ENCODE measurements around the gene CDK19. TPM values are rescaled to one million over a fixed set of nuclear protein-coding genes. Genes with fewer than 3 reads are reported as not detected.

CDK19 gene
- total and polyA plus RNA-seq, 10 of the 15 experiments (the other 5 are each of a cell fraction or from before 2014, with no cell fraction given) = 4.6 to 21.4 (median 12.4) TPM

GRCh38 chr6:110649704-110650103, 165.6 kb downstream of the CDK19 start (continued):
- TF ChIP-seq SMC3 (IDR thresholded peaks at IDR 0.05; ENCODE audit: borderline replicate concordance, low read length) = no peak

- no peak overlapping the region for H2AFZ ChIP-seq (ENCODE audit: control insufficient read depth, low read depth, low read length)
- POLR2A ChIA-PET = no interaction called here
- no peaks in the 10 kb centered on the region for H3K27me3 ChIP-seq (replicated peaks in 1 of 2; ENCODE audit: control insufficient read depth in 2 of 2, insufficient read depth in 2 of 2, low read length in 1 of 2)
- peaks cover 1% of the 10 kb centered on the region; the same call in 1 of the 3 replicates for H3K9me3 ChIP-seq (replicated peaks; ENCODE audit: control insufficient read depth, insufficient read depth, low read length)
- CTCF ChIA-PET = interaction anchor here (1.0 kb wide), 1 partner anchor 32 kb away, joined by 3 read pairs; no protein-coding TSS in a partner anchor
- no peaks in the 10 kb centered on the region for H3K4me1 ChIP-seq (ENCODE audit: control insufficient read depth, insufficient read depth, low read length)
- no peaks in the 10 kb centered on the region for H3K79me2 ChIP-seq (ENCODE audit: control insufficient read depth, insufficient read depth, low read length)
- FAIRE-seq (no peak), DNase-seq (ENCODE audit: low read depth, low spot score) (no peak), ATAC-seq (no peak; the same call in 2 of the 3 replicates)
- no TSS peak for BruUV-seq (replicated peaks)
- in situ Hi-C loops (cut with MboI) = no loop called here
- no peak overlapping the region for H3K27ac ChIP-seq (ENCODE audit: control insufficient read depth, insufficient read depth)
- H3K36me3 ChIP-seq (ENCODE audit: control insufficient read depth in 2 of 2, insufficient read depth in 2 of 2, low read length in 1 of 2) = peaks cover 0 to 4% of the 10 kb centered on the region in 2 experiments; a peak in 2 of 4 replicates
- H3K4me2 ChIP-seq (ENCODE audit: control insufficient read depth, insufficient read depth) = no peak overlapping the region
- intact Hi-C loops (cut with micrococcal nuclease; ENCODE audit: unreplicated experiment) = no loop called here
- 87% methylated on average over 19 of the region's 19 CpGs for WGBS (ENCODE audit: insufficient coverage, insufficient replicate concordance, low lambda C conversion rate, missing lambda C conversion rate)
- RAD21 ChIA-PET (ENCODE audit: unreplicated experiment) = no interaction called here
- H3K4me3 ChIP-seq = no peak overlapping the region
- no peak overlapping the region for H3K9ac ChIP-seq (ENCODE audit: control insufficient read depth, insufficient read depth, low read length)
- no peaks in the 10 kb centered on the region for H4K20me1 ChIP-seq (ENCODE audit: control insufficient read depth, insufficient read depth)
- SMC1A ChIA-PET (ENCODE audit: uncharacterized antibody, unreplicated experiment) = interaction anchor here (0.6 kb wide), 1 partner anchor 337 kb away, joined by 3 read pairs; no protein-coding TSS in a partner anchor
- TF ChIP-seq CBX3 (IDR thresholded peaks at IDR 0.05; ENCODE audit: borderline replicate concordance, low read depth) = no peak
- TF ChIP-seq NBN (IDR thresholded peaks at IDR 0.05) = no peak
- TF ChIP-seq HDAC6 (IDR thresholded peaks at IDR 0.05; ENCODE audit: unreplicated experiment) = no peak
- no peak for TF ChIP-seq EZH2 (IDR thresholded peaks at IDR 0.05; ENCODE audit: borderline replicate concordance, control insufficient read depth, low read depth, low read length)
- peak; percentile 53; the same call in 1 of the 2 replicates for TF ChIP-seq JUNB (IDR thresholded peaks at IDR 0.05)
- TF ChIP-seq NFYB (IDR thresholded peaks at IDR 0.05; ENCODE audit: insufficient read depth, low read depth, low read length) = no peak
- no peak for TF ChIP-seq SIN3A (IDR thresholded peaks at IDR 0.05; ENCODE audit: low read depth, low read length)
- no peak for TF ChIP-seq BCLAF1 (IDR thresholded peaks at IDR 0.05)
- TF ChIP-seq ZNF622 (IDR thresholded peaks at IDR 0.05) = no peak
- TF ChIP-seq USF2 (IDR thresholded peaks at IDR 0.05; ENCODE audit: borderline replicate concordance, low read depth, low read length) = no peak
- peak; percentile 14 to 43 (median 30); a peak in 2 of 6 replicates for TF ChIP-seq CTCF (IDR thresholded peaks at IDR 0.05 in 2 of 3, conservative IDR thresholded peaks at IDR 0.05 in 1 of 3; ENCODE audit: control insufficient read depth in 2 of 3, extremely low read depth in 1 of 3, insufficient read depth in 1 of 3, low read depth in 3 of 3, low read length in 3 of 3)
- TF ChIP-seq ZNF207 (IDR thresholded peaks at IDR 0.05; ENCODE audit: borderline replicate concordance) = no peak
- no peak for TF ChIP-seq PAX8 (IDR thresholded peaks at IDR 0.05)
Observed at GRCh38 chr6:110646951-110647910, 168.0 kb downstream of the CDK19 start.

Measured in GM12878 (cell line).